ENCODE results near the gene KIZ. TPM values are rescaled to one million over a fixed set of nuclear protein-coding genes. Genes with fewer than 3 reads are reported as not detected.

Gene KIZ
- total RNA-seq, 2 donors from 2014 or later: 6.3 to 17.1 TPM

DNA sequence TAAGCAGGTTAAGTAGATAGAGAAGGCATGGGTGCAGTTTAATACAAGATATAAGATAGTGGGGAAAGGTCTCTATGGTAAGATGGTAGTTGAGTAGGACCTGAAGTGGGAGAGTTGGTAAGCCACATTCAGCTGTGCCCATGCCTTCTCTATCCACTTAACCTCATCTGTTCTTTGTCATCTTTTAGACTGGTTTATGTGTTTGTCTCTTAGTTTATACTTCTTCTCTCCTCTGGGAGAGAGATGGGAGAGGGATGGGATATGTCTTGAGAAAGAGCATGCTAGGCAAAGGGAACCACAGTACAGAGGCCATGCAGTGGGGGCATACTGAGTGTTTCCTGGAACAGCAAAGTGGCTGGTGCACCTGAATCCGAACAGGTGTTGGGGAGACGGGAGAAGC is 46.7 kb downstream of the KIZ start:
- Histone ChIP-seq H3K9ac (ENCODE audit: low read depth in 2 of 2, low read length in 2 of 2) (no peak overlapping the region), H3K4me3 (no peak overlapping the region), H3K36me3 (no peaks in the 10 kb centered on the region), H3K27ac (no peak overlapping the region), H3K9me3 (no peaks in the 10 kb centered on the region), H3K27me3 (no peaks in the 10 kb centered on the region), H3K4me1 (no peaks in the 10 kb centered on the region)
- TF ChIP-seq, protein P1, sequence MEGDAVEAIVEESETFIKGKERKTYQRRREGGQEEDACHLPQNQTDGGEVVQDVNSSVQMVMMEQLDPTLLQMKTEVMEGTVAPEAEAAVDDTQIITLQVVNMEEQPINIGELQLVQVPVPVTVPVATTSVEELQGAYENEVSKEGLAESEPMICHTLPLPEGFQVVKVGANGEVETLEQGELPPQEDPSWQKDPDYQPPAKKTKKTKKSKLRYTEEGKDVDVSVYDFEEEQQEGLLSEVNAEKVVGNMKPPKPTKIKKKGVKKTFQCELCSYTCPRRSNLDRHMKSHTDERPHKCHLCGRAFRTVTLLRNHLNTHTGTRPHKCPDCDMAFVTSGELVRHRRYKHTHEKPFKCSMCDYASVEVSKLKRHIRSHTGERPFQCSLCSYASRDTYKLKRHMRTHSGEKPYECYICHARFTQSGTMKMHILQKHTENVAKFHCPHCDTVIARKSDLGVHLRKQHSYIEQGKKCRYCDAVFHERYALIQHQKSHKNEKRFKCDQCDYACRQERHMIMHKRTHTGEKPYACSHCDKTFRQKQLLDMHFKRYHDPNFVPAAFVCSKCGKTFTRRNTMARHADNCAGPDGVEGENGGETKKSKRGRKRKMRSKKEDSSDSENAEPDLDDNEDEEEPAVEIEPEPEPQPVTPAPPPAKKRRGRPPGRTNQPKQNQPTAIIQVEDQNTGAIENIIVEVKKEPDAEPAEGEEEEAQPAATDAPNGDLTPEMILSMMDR (IDR thresholded peaks at IDR 0.05): no peak
- intact Hi-C loops (cut with DNase I): no loop called here
- DNase-seq: no peak

GRCh38 chr20:21173485-21173884 is 47.6 kb downstream of the KIZ start:
- TF ChIP-seq, protein P1 (IDR thresholded peaks at IDR 0.05): no peak
- intact Hi-C loops (cut with DNase I): no loop called here
- Histone ChIP-seq H3K4me1 (no peaks in the 10 kb centered on the region), H3K27ac (no peak overlapping the region), H3K36me3 (no peaks in the 10 kb centered on the region), H3K4me3 (no peak overlapping the region), H3K27me3 (no peaks in the 10 kb centered on the region), H3K9me3 (no peaks in the 10 kb centered on the region), H3K9ac (ENCODE audit: low read depth in 2 of 2, low read length in 2 of 2) (no peak overlapping the region)
- no peak for DNase-seq

- Histone ChIP-seq H3K36me3 (no peaks in the 10 kb centered on the region), H3K9me3 (no peaks in the 10 kb centered on the region), H3K27me3 (no peaks in the 10 kb centered on the region), H3K4me3 (no peak overlapping the region), H3K4me1 (no peaks in the 10 kb centered on the region), H3K9ac (ENCODE audit: low read depth in 2 of 2, low read length in 2 of 2) (no peak overlapping the region), H3K27ac (no peak overlapping the region)
- no peak for DNase-seq
- intact Hi-C loops (cut with DNase I): no loop called here
- TF ChIP-seq, protein P1 (IDR thresholded peaks at IDR 0.05): no peak
Measured at GRCh38 chr20:21174516-21175239, 48.8 kb downstream of the KIZ start.

- intact Hi-C loops (cut with DNase I): no loop called here
- no peak for DNase-seq
- H3K36me3 ChIP-seq: no peaks in the 10 kb centered on the region
- H3K27ac ChIP-seq: no peak overlapping the region
- H3K27me3 ChIP-seq: no peaks in the 10 kb centered on the region
- H3K4me3 ChIP-seq: no peak overlapping the region
- TF ChIP-seq, protein P1 (IDR thresholded peaks at IDR 0.05): no peak
- H3K4me1 ChIP-seq: no peaks in the 10 kb centered on the region
- H3K9me3 ChIP-seq: no peaks in the 10 kb centered on the region
- no peak overlapping the region for H3K9ac ChIP-seq (ENCODE audit: low read depth in 2 of 2, low read length in 2 of 2)
Measured at GRCh38 chr20:21175433-21175832, 49.6 kb downstream of the KIZ start.

DNA sequence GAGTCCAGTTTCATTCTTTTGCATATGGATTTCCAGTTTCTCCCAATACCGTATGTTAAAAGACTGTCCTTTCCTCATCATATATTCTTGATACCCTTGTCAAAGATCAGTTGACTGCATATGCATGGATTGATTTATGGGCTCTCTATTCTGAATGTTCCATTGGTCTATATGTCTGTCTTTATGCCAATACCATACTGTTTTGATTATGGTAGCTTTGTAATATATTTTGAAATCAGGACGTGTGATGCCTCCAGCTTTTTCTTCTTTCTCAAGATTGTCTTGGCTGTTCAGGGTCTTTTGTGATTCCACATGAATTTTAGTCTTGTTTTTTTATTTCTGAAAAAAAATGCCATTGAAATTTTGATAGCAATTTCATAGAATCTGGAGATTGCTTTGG is 51.9 kb downstream of the KIZ start:
- TF ChIP-seq, protein P1 (IDR thresholded peaks at IDR 0.05): no peak
- no peaks in the 10 kb centered on the region for H3K36me3 ChIP-seq
- no peak overlapping the region for H3K4me3 ChIP-seq
- intact Hi-C loops (cut with DNase I): no loop called here
- no peaks in the 10 kb centered on the region for H3K9me3 ChIP-seq
- no peak for DNase-seq
- no peaks in the 10 kb centered on the region for H3K4me1 ChIP-seq
- H3K9ac ChIP-seq (ENCODE audit: low read depth in 2 of 2, low read length in 2 of 2): no peak overlapping the region
- H3K27ac ChIP-seq: no peak overlapping the region
- no peaks in the 10 kb centered on the region for H3K27me3 ChIP-seq
